HAP-1 (cell line): ENCODE data around the gene TJAP1.
"Not testable (repeated sequence)": the region's sequence is repeated elsewhere in the genome, so short reads cannot be mapped to it uniquely, and the experiment has no call there.

ENCODE experiments used
- DNase-seq, 2 experiments: peaks; one replicate each; pipeline ENCODE4 v3.0.0-alpha.2; 2016 to 2020; ENCODE audit warnings: low spot score in 2 of 2
- H3K27me3 ChIP-seq: fragments of 250-450 bp; sonication (Bioruptor Pico); 2 replicates; pipeline ENCODE4 v1.5.1; 2020; ENCODE audit warnings: low read depth, mild to moderate bottlenecking, moderate library complexity
- H3K36me3 ChIP-seq: fragments of 250-450 bp; sonication (Bioruptor Pico); replicated peaks from 2 replicates; pipeline ENCODE4 v1.5.1; 2020; ENCODE audit warnings: mild to moderate bottlenecking
- H3K4me1 ChIP-seq: fragments of 250-450 bp; sonication (Bioruptor Pico); 2 replicates; pipeline ENCODE4 v1.5.1; 2020; ENCODE audit warnings: mild to moderate bottlenecking
- H3K4me3 ChIP-seq: fragments of 250-450 bp; sonication (Bioruptor Pico); 2 replicates; pipeline ENCODE4 v1.5.1; 2020; ENCODE audit warnings: mild to moderate bottlenecking, moderate library complexity
- H3K9me3 ChIP-seq: fragments of 250-450 bp; sonication (Bioruptor Pico); 2 replicates; pipeline ENCODE4 v1.5.1; 2020; ENCODE audit warnings: mild to moderate bottlenecking, moderate library complexity
- in situ Hi-C: fragments of 300-500 bp; cut with MboI; formaldehyde crosslinking; loops from 3 replicates; pipeline ENCODE4 v1.14.3; 2020; ENCODE audit warnings: low sequenced_read_pairs, inconsistent platforms, mixed read lengths

TJAP1 gene

GRCh38 chr6:43458154-43458553 is 19.2 kb upstream of the TJAP1 start:
- H3K4me3 ChIP-seq, H3K4me1 ChIP-seq, DNase-seq, H3K36me3 ChIP-seq, H3K27me3 ChIP-seq, H3K9me3 ChIP-seq, in situ Hi-C loops: not testable (repeated sequence)

GRCh38 chr6:43459535-43459934 is 17.8 kb upstream of the TJAP1 start:
- no peak for DNase-seq
- H3K27me3 ChIP-seq, result peaks cover 3% of the 10 kb centered on the region; the same call in 1 of the 2 replicates
- in situ Hi-C loops, result no loop called here
- H3K4me3 ChIP-seq, result no peak overlapping the region
- no peaks in the 10 kb centered on the region for H3K36me3 ChIP-seq
- H3K9me3 ChIP-seq, result no peaks in the 10 kb centered on the region
- H3K4me1 ChIP-seq, result 0 out of 2 replicates have a peak, but pooled peaks cover 4% of the 10 kb centered on the region

GRCh38 chr6:43460032-43460431 is 17.3 kb upstream of the TJAP1 start:
- no peaks in the 10 kb centered on the region for H3K9me3 ChIP-seq
- no peaks in the 10 kb centered on the region for H3K36me3 ChIP-seq
- in situ Hi-C loops, result no loop called here
- no peak for DNase-seq
- H3K4me1 ChIP-seq, result 0 out of 2 replicates have a peak, but pooled peaks cover 4% of the 10 kb centered on the region
- H3K27me3 ChIP-seq, result peaks cover 3% of the 10 kb centered on the region; the same call in 1 of the 2 replicates
- no peak overlapping the region for H3K4me3 ChIP-seq

GRCh38 chr6:43461936-43462335 is 15.4 kb upstream of the TJAP1 start:
- in situ Hi-C loops, result no loop called here
- Histone ChIP-seq H3K36me3 (no peaks in the 10 kb centered on the region), H3K4me1 (no peaks in the 10 kb centered on the region), H3K27me3 (peaks cover 3% of the 10 kb centered on the region; the same call in 1 of the 2 replicates), H3K9me3 (no peaks in the 10 kb centered on the region), H3K4me3 (no peak overlapping the region)
- no peak for DNase-seq

- DNase-seq, result no peak
- Histone ChIP-seq H3K9me3 (no peaks in the 10 kb centered on the region), H3K36me3 (no peaks in the 10 kb centered on the region), H3K4me3 (no peak overlapping the region), H3K27me3 (peaks cover 3% of the 10 kb centered on the region; the same call in 1 of the 2 replicates), H3K4me1 (no peaks in the 10 kb centered on the region)
- in situ Hi-C loops, result no loop called here
Observed at GRCh38 chr6:43464337-43464736, 13.0 kb upstream of the TJAP1 start.

GRCh38 chr6:43465948-43466347 is 11.4 kb upstream of the TJAP1 start:
- Histone ChIP-seq H3K27me3 (peaks cover 3% of the 10 kb centered on the region; the same call in 1 of the 2 replicates), H3K4me3 (no peak overlapping the region), H3K4me1 (no peaks in the 10 kb centered on the region), H3K36me3 (no peaks in the 10 kb centered on the region), H3K9me3 (no peaks in the 10 kb centered on the region)
- in situ Hi-C loops, result no loop called here
- DNase-seq, result no peak

DNA sequence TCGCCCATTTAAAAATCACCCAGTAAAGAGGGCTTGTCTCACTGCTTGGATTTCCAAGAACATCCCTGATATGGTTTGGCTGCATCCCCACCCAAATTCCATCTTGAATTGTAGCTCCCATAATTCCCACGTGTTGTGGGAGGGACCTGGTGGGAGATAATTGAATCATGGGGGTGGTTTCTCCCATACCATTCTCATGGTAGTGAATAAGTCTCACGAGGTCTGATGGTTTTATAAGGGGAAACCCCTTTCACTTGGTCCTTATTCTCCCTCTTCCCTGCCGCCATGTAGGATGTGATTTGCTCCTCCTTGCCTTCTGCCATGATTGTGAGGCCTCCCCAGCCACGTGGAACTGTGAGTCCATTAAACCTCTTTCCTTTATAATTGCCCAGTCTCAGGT is 10.1 kb upstream of the TJAP1 start:
- H3K36me3 ChIP-seq, DNase-seq, in situ Hi-C loops, H3K27me3 ChIP-seq, H3K4me3 ChIP-seq, H3K4me1 ChIP-seq, H3K9me3 ChIP-seq: not testable (repeated sequence)

GRCh38 chr6:43467752-43468151 is 9.6 kb upstream of the TJAP1 start:
- H3K4me3 ChIP-seq, result no peak overlapping the region
- no peaks in the 10 kb centered on the region for H3K4me1 ChIP-seq
- no peak for DNase-seq
- in situ Hi-C loops, result no loop called here
- H3K9me3 ChIP-seq, result no peaks in the 10 kb centered on the region
- H3K36me3 ChIP-seq, result no peaks in the 10 kb centered on the region
- peaks cover 3% of the 10 kb centered on the region; the same call in 1 of the 2 replicates for H3K27me3 ChIP-seq

- H3K4me1 ChIP-seq, result no peaks in the 10 kb centered on the region
- in situ Hi-C loops, result no loop called here
- H3K4me3 ChIP-seq, result no peak overlapping the region
- DNase-seq, result no peak
- no peaks in the 10 kb centered on the region for H3K9me3 ChIP-seq
- no peaks in the 10 kb centered on the region for H3K36me3 ChIP-seq
- 0 out of 2 replicates have a peak, but pooled peaks cover under 1% of the 10 kb centered on the region for H3K27me3 ChIP-seq
Observed at GRCh38 chr6:43468240-43468639, 9.1 kb upstream of the TJAP1 start.

- in situ Hi-C loops, result no loop called here
- H3K4me1 ChIP-seq, result no peaks in the 10 kb centered on the region
- no peaks in the 10 kb centered on the region for H3K27me3 ChIP-seq
- no peak overlapping the region for H3K4me3 ChIP-seq
- no peaks in the 10 kb centered on the region for H3K36me3 ChIP-seq
- H3K9me3 ChIP-seq, result no peaks in the 10 kb centered on the region
- no peak for DNase-seq
Observed at GRCh38 chr6:43468748-43469681, 8.4 kb upstream of the TJAP1 start.

DNA sequence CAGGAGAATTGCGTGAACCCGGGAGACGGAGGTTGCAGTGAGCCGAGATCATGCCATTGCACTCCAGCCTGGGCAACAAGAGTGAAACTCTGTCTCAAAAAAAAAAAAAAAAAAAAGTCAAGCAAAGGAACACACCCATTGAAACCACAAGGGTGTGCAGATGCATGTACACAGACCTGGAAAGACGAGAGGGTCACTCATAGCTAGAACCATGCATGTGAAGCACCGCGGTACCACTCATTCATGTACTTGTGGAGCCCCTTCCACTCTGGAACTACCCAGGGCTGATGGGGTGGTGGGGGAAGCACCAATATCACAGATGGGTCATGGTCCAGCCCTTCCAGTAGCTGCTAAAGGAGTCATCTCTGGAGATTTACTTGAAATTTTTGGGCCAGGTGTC is 7.4 kb upstream of the TJAP1 start:
- no peaks in the 10 kb centered on the region for H3K9me3 ChIP-seq
- no peak for DNase-seq
- H3K36me3 ChIP-seq, result no peaks in the 10 kb centered on the region
- H3K4me3 ChIP-seq, result no peak overlapping the region
- no peaks in the 10 kb centered on the region for H3K27me3 ChIP-seq
- in situ Hi-C loops, result no loop called here
- H3K4me1 ChIP-seq, result no peaks in the 10 kb centered on the region

DNA sequence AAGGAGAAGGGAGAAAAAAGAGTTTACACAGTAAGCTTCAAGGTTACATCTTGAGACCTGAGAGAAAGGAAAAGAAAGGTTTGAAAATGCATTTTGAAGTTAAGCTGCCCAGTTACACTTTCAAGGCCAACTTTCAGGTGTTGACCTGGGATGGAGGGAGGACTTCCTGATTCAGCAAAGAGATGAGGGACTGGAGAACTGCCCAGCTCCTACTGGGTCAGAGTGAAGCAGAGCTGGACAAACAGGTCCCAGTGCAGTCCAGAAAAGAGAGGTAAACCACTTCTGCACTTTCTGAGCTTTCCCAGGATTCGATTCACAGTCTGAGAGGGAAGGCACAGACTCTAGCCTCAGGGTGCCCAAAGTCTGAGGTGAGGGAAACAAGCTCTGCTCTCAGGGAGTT is 6.0 kb upstream of the TJAP1 start:
- no peaks in the 10 kb centered on the region for H3K27me3 ChIP-seq
- no peaks in the 10 kb centered on the region for H3K9me3 ChIP-seq
- no peak overlapping the region for H3K4me3 ChIP-seq
- in situ Hi-C loops, result no loop called here
- H3K36me3 ChIP-seq, result no peaks in the 10 kb centered on the region
- no peak for DNase-seq
- H3K4me1 ChIP-seq, result no peaks in the 10 kb centered on the region

- in situ Hi-C loops, result no loop called here
- no peak overlapping the region for H3K4me3 ChIP-seq
- H3K36me3 ChIP-seq, result no peaks in the 10 kb centered on the region
- peaks cover 4% of the 10 kb centered on the region; the same call in 1 of the 2 replicates for H3K4me1 ChIP-seq
- DNase-seq, result no peak
- no peaks in the 10 kb centered on the region for H3K27me3 ChIP-seq
- no peaks in the 10 kb centered on the region for H3K9me3 ChIP-seq
Observed at GRCh38 chr6:43472515-43472914, 4.9 kb upstream of the TJAP1 start.

- Histone ChIP-seq H3K4me3 (no peak overlapping the region), H3K27me3 (no peaks in the 10 kb centered on the region), H3K4me1 (peaks cover 4% of the 10 kb centered on the region; the same call in 1 of the 2 replicates), H3K36me3 (no peaks in the 10 kb centered on the region; the same call in 1 of the 2 replicates), H3K9me3 (no peaks in the 10 kb centered on the region)
- DNase-seq, result no peak
- in situ Hi-C loops, result no loop called here
Observed at GRCh38 chr6:43475516-43475915, 1.9 kb upstream of the TJAP1 start.
